Tibial nerve (tissue), 4 donors: ENCODE measurements around the gene RBP2. TPM values are rescaled to one million over a fixed set of nuclear protein-coding genes. Genes with fewer than 3 reads are reported as not detected.
"Not testable (repeated sequence)": the region's sequence is repeated elsewhere in the genome, so short reads cannot be mapped to it uniquely, and the experiment has no call there.

Experiments used
- DNase-seq, 2 donors: peaks; one replicate each; pipeline ENCODE4 v3.0.0-alpha.2; 2019; ENCODE audit warnings: low spot score in 2 of 2
- H3K27ac ChIP-seq, 4 donors: fragments of 200-600 bp; sonication (generic) in 3 of 4; one replicate each; pipeline ENCODE4 v1.5.1; 2017 to 2019; ENCODE audit warnings: mild to moderate bottlenecking in 1 of 4
- H3K27me3 ChIP-seq, 2 donors: fragments of 200-600 bp; sonication (generic) in 1 of 2; one replicate each; pipeline versions ENCODE4 v1.5.1 to v1.6.0; 2017 to 2019
- H3K36me3 ChIP-seq, 3 donors: fragments of 200-600 bp; sonication (generic); one replicate each; pipeline ENCODE4 v1.5.1; 2018 to 2019
- H3K4me1 ChIP-seq, 4 donors: fragments of 200-600 bp; sonication (generic) in 3 of 4; one replicate each; pipeline ENCODE4 v1.5.1; 2017 to 2019
- H3K4me3 ChIP-seq, 4 donors: fragments of 200-600 bp; sonication (generic) in 3 of 4; one replicate each; pipeline ENCODE4 v1.5.1; 2017 to 2019; ENCODE audit warnings: mild to moderate bottlenecking in 1 of 4, moderate library complexity in 1 of 4
- H3K9me3 ChIP-seq, 4 donors: fragments of 200-600 bp; sonication (generic) in 3 of 4; one replicate each; pipeline ENCODE4 v1.5.1; 2017 to 2019
- EP300 ChIP-seq, 2 donors: sonication (generic); formaldehyde crosslinking; IDR thresholded peaks; one replicate each; pipeline ENCODE4 v1.6.1; 2017; ENCODE audit warnings: antibody characterized with exemption in 2 of 2, mild to moderate bottlenecking in 1 of 2
- POLR2A ChIP-seq, 2 donors: fragments of 450-650 bp; IDR thresholded peaks; one replicate each; pipeline ENCODE4 v1.6.1; 2017; ENCODE audit warnings: antibody characterized with exemption in 2 of 2, mild to moderate bottlenecking in 2 of 2, moderate library complexity in 2 of 2
- WGBS, 2 donors: methylation state at CpG; one replicate each; pipeline ENCODE4 v1.1.5; 2018; 5-methylcytosine and 5-hydroxymethylcytosine counted together
- total RNA-seq, 4 donors: library from RNA; depleted of rRNA; stranded (reverse); fragments of >200 nt; gene quantifications; one replicate each; pipeline ENCODE4 v1.1.0, GENCODE V29; 2016
- TF ChIP-seq, protein P1 (sequence below), 5 experiments: fragments of 200-600 bp in 3 of 5; fragments of 450-650 bp in 2 of 5; sonication (generic) in 3 of 5; IDR thresholded peaks; one replicate each; pipeline ENCODE4 v1.5.1; 2016 to 2019; ENCODE audit warnings: antibody characterized with exemption in 5 of 5, mild to moderate bottlenecking in 3 of 5, moderate library complexity in 2 of 5

Gene RBP2
- total RNA-seq, 4 donors from 2014 or later: not detected

DNA sequence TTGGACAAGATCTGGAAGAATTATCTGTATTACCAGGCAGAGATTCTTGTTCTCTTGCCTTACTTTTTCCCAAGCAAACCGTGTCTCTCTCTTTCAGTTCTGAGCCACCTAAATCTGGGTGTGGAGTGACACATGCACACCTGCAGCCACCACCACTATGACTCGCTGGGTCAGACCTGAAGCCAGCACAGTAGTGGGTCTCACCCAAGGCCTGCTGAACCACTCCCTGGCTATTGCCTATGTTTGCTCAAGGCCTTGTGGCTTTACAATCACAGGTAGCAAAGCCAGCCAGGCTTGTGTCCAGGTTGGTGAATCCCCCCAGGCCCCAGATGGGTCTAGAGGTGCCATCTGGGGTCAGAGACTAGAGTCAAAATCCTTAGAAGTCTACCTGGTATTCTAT is 58.2 kb downstream of the RBP2 start:
- Histone ChIP-seq H3K36me3 (peaks cover 0 to 32% (median 0%) of the 10 kb centered on the region in 3 donors), H3K27ac (no peak overlapping the region), H3K27me3 (no peaks in the 10 kb centered on the region), H3K9me3 (peaks cover 0 to 44% (median 10%) of the 10 kb centered on the region in 4 donors), H3K4me3 (no peak overlapping the region), H3K4me1 (no peaks in the 10 kb centered on the region)
- 92 to 96% methylated on average over 2 of the region's 2 CpGs for WGBS, 2 donors
- no peak for DNase-seq
- TF ChIP-seq POLR2A (IDR thresholded peaks at IDR 0.05): no peak
- no peak for TF ChIP-seq EP300 (IDR thresholded peaks at IDR 0.05)
- TF ChIP-seq, protein P1, sequence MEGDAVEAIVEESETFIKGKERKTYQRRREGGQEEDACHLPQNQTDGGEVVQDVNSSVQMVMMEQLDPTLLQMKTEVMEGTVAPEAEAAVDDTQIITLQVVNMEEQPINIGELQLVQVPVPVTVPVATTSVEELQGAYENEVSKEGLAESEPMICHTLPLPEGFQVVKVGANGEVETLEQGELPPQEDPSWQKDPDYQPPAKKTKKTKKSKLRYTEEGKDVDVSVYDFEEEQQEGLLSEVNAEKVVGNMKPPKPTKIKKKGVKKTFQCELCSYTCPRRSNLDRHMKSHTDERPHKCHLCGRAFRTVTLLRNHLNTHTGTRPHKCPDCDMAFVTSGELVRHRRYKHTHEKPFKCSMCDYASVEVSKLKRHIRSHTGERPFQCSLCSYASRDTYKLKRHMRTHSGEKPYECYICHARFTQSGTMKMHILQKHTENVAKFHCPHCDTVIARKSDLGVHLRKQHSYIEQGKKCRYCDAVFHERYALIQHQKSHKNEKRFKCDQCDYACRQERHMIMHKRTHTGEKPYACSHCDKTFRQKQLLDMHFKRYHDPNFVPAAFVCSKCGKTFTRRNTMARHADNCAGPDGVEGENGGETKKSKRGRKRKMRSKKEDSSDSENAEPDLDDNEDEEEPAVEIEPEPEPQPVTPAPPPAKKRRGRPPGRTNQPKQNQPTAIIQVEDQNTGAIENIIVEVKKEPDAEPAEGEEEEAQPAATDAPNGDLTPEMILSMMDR (IDR thresholded peaks at IDR 0.05): no peak

DNA sequence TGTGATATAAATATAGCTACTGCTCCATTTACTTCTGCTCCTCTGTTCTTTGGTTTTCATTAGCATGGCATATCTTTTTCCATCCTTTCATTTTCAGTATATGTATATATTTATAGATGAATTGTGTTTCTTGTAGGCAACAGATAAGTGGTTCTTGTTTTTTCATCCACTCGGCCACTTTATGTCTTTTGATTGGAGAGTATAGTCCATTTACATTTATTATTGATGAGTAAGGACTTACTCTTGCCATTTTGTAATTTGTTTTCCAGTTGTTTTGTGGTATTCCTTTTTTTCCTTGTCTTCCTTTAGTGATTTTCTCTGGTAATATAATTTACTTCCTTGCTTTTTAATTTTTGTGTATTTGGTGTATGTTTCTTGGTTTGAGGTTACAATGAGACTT is 60.0 kb downstream of the RBP2 start:
- DNase-seq: no peak
- Histone ChIP-seq H3K27ac (no peak overlapping the region), H3K27me3 (no peaks in the 10 kb centered on the region), H3K4me1 (no peaks in the 10 kb centered on the region), H3K4me3 (no peak overlapping the region), H3K36me3 (peaks cover 0 to 28% (median 0%) of the 10 kb centered on the region in 3 donors), H3K9me3 (peaks cover 0 to 63% (median 15%) of the 10 kb centered on the region in 4 donors)
- TF ChIP-seq EP300 (IDR thresholded peaks at IDR 0.05) (no peak), POLR2A (IDR thresholded peaks at IDR 0.05) (no peak)
- TF ChIP-seq, protein P1 (IDR thresholded peaks at IDR 0.05): no peak
- WGBS, 2 donors: 96 to 100% methylated on average over 1 of the region's 1 CpG

DNA sequence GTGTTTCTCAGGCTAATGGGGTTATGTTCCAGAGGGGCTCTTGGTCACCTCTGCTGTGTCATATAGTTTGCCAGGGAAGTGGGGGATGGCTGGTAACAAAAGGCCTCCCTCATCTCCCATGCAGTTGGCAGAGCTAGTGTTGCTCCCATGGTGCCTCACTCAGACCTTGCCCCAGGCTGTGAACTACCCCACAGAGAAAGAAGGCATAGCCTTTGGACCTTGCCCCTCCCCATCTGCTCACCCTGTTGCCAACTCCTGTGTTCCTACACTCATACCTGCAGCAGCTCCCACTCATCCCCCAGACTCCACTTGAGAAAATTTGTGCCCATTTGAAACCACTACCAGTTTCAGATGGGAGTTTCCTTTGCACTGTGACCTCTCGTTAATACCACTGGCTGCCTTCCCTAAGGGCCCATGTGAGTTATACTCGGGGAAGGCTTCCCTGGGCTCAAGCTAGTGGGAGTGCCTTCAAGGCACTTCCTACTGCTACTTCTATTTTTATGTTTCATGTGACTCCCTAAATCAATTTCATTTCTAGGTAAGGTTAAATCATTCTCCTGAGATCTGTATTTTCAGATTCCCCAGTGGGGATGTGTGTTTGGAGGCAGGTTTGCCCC is 61.6 kb downstream of the RBP2 start:
- H3K9me3 ChIP-seq: peaks cover 0 to 75% (median 18%) of the 10 kb centered on the region in 4 donors
- H3K4me3 ChIP-seq: no peak overlapping the region
- H3K27ac ChIP-seq: no peak overlapping the region
- no peaks in the 10 kb centered on the region for H3K4me1 ChIP-seq
- no peaks in the 10 kb centered on the region for H3K27me3 ChIP-seq
- no peak for DNase-seq
- 82 to 84% methylated on average over 2 of the region's 2 CpGs for WGBS, 2 donors
- TF ChIP-seq POLR2A (IDR thresholded peaks at IDR 0.05): no peak
- TF ChIP-seq EP300 (IDR thresholded peaks at IDR 0.05): no peak
- TF ChIP-seq, protein P1 (IDR thresholded peaks at IDR 0.05): no peak
- H3K36me3 ChIP-seq: peaks cover 0 to 26% (median 0%) of the 10 kb centered on the region in 3 donors

DNA sequence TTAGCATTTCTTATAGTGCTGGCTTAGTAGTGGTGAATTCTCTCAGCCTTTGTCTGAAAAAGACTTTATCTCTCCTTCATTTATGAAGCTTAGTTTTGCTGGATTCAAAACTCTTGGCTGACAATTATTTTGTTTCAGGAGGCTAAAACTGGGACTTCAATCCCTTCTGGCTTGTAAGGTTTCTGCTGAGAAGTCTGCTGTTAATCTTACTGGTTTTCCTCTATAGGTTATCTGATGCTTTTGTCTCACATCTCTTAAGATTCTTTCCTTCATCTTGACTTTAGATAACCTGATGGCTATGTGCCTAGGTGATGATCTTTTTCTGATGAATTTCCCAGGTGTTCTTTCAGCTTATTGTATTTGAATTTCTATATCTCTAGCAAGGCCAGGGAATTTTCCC is 63.4 kb downstream of the RBP2 start:
- H3K36me3 ChIP-seq: peaks cover 0 to 13% (median 0%) of the 10 kb centered on the region in 3 donors
- H3K27ac ChIP-seq, H3K27me3 ChIP-seq, H3K4me1 ChIP-seq, H3K4me3 ChIP-seq, DNase-seq: not testable (repeated sequence)
- peaks cover 0 to 90% (median 22%) of the 10 kb centered on the region in 4 donors for H3K9me3 ChIP-seq

Other genes starting within 250 kb of the RBP2 start
- 10 to 100 TPM; 37.7 to 50.7 (median 46.4) TPM for gene MRPS22, start 132.5 kb downstream of the RBP2 start, total RNA-seq
- gene COPB2, start 86.9 kb downstream of the RBP2 start, total RNA-seq: 10 to 100 TPM; 59.1 to 72.4 (median 66.0) TPM
- gene RBP1, start 63.2 kb upstream of the RBP2 start, total RNA-seq: 1 to 10 TPM; 3.3 to 5.9 (median 4.8) TPM
- 10 to 100 TPM; 11.0 to 19.4 (median 12.1) TPM for gene NMNAT3, start 201.5 kb upstream of the RBP2 start, total RNA-seq